HepG2 (cell line): Measurements from ENCODE around the gene OGG1. TPM values are rescaled to one million over a fixed set of nuclear protein-coding genes. Genes with fewer than 3 reads are reported as not detected.

Experiments used
- ARID2 ChIP-seq: sonication (generic); formaldehyde crosslinking; IDR thresholded peaks from 2 replicates; pipeline ENCODE4 v1.8.1; 2022; ENCODE audit warnings: mild to moderate bottlenecking, missing genetic modification reagents, borderline replicate concordance
- DMAP1 ChIP-seq: IDR thresholded peaks from 2 replicates; pipeline ENCODE4 v1.6.1; 2016
- ERF ChIP-seq: IDR thresholded peaks from 2 replicates; pipeline ENCODE4 v1.6.1; 2018; ENCODE audit warnings: missing biosample characterization, missing genetic modification reagents
- GLMP ChIP-seq: sonication (generic); formaldehyde crosslinking; IDR thresholded peaks from 2 replicates; pipeline ENCODE4 v1.9.0; 2021; ENCODE audit warnings: missing genetic modification reagents, mild to moderate bottlenecking, borderline replicate concordance
- KMT2A ChIP-seq: sonication (generic); formaldehyde crosslinking; IDR thresholded peaks from 2 replicates; pipeline ENCODE4 v1.4.0; 2020; ENCODE audit warnings: missing genetic modification reagents
- MXD1 ChIP-seq: sonication (generic); formaldehyde crosslinking; IDR thresholded peaks from 2 replicates; pipeline ENCODE4 v1.4.0; 2020; ENCODE audit warnings: mild to moderate bottlenecking, missing genetic modification reagents
- RXRB ChIP-seq: IDR thresholded peaks from 2 replicates; pipeline ENCODE4 v1.6.1; 2016; ENCODE audit warnings: borderline replicate concordance, missing genetic modification reagents, missing compliant biosample characterization
- ZBTB21 ChIP-seq: sonication (generic); formaldehyde crosslinking; IDR thresholded peaks from 2 replicates; pipeline ENCODE4 v1.4.0; 2020; ENCODE audit warnings: missing genetic modification reagents
- polyA plus RNA-seq, 8 experiments: library from polyadenylated mRNA; depleted of rRNA in 3 of 8; stranded (reverse) in 7 of 8; unstranded in 1 of 8; fragments of >200 nt; fragmentation: Illumina TruSeq in 4 of 8; extraction: Trizol in 4 of 8; gene quantifications; 2 replicates each; pipeline versions ENCODE4 v1.2.1 to v1.2.3, GENCODE V29; 2011 to 2016; ENCODE audit warnings: low read depth in 4 of 8, missing spikeins in 1 of 8, mixed read lengths in 1 of 8; ENCODE audit not compliant: insufficient read depth in 1 of 8
- total RNA-seq, 5 experiments: library from RNA; depleted of rRNA; stranded (reverse); fragments of >200 nt; fragmentation: Illumina TruSeq; extraction: Trizol; gene quantifications; 2 replicates each; pipeline ENCODE4 v1.2.3, GENCODE V29; 2016; ENCODE audit warnings: low read depth in 1 of 5
- TF ChIP-seq, protein P1 (sequence below): sonication (generic); formaldehyde crosslinking; IDR thresholded peaks from 2 replicates; pipeline ENCODE4 v1.4.0; 2020; ENCODE audit warnings: missing genetic modification reagents, borderline replicate concordance
- TF ChIP-seq, protein P2 (sequence below): IDR thresholded peaks from 2 replicates; pipeline ENCODE4 v1.4.0; 2020; ENCODE audit warnings: mild to moderate bottlenecking, missing genetic modification reagents

Gene OGG1
- total and polyA plus RNA-seq, 2 of the 13 experiments (the other 11 are each of a cell fraction or from before 2014, with no cell fraction given): 28.7 to 33.2 TPM

DNA sequence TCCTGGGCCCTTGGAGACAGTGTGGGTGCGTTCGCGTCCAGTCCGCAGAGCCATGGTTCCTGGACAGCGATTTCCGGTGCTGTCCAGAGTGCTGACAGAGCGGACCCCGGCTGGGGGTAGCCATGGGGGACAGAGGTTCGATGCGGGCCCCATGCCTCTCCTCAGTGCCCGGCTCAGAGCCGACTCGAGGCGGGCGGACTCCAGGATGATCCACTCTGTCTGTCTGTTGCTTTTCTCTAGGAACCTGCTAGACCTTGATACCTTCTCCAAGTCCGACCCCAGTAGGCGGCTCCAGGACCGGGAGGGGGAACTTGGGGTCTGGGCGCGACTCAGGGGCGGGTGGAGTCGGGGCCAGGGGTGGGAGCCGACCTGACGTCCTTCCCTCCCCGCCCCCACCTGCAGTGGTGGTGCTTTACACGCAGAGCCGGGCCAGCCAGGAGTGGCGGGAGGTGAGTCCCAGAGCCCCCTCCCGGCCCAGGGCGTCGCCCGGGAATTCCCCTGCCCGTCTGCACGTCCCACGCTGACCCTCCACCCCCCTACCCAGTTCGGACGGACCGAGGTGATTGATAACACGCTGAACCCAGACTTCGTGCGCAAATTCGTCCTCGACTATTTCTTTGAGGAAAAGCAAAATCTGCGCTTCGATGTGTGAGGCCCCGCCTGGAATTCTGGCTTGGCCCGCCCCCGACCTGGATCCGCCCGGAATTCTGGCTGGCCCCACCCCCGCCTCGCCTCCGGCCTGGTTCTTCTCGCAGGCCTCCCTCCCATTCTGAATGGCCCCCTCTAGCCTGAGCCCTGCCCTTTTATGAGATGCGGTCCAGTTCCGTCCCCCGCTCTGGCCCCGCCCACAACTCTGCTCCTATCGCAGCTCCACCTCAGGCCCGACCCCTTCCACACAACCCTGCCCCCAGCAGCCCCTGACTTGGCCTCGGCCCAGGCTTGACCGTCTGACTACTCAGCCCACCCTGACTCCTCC, 45.1 kb upstream of the OGG1 start (continued):
- TF ChIP-seq ERF (CRISPR knock-in tag) (peak; percentile 70), RXRB (peak; percentile 53; the same call in 1 of the 2 replicates), GLMP (CRISPR knock-in tag) (no peak), ZBTB21 (peak; percentile 75; the same call in 1 of the 2 replicates), MXD1 (0 out of 2 replicates have a peak, but pooled peaks have one; percentile 64), KMT2A (CRISPR knock-in tag) (peak; percentile 24; the same call in 1 of the 2 replicates), DMAP1 (no peak), ARID2 (CRISPR knock-in tag) (no peak)
- TF ChIP-seq, protein P1, sequence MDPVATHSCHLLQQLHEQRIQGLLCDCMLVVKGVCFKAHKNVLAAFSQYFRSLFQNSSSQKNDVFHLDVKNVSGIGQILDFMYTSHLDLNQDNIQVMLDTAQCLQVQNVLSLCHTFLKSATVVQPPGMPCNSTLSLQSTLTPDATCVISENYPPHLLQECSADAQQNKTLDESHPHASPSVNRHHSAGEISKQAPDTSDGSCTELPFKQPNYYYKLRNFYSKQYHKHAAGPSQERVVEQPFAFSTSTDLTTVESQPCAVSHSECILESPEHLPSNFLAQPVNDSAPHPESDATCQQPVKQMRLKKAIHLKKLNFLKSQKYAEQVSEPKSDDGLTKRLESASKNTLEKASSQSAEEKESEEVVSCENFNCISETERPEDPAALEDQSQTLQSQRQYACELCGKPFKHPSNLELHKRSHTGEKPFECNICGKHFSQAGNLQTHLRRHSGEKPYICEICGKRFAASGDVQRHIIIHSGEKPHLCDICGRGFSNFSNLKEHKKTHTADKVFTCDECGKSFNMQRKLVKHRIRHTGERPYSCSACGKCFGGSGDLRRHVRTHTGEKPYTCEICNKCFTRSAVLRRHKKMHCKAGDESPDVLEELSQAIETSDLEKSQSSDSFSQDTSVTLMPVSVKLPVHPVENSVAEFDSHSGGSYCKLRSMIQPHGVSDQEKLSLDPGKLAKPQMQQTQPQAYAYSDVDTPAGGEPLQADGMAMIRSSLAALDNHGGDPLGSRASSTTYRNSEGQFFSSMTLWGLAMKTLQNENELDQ (CRISPR knock-in tag): peak; percentile 96
- TF ChIP-seq, protein P2, sequence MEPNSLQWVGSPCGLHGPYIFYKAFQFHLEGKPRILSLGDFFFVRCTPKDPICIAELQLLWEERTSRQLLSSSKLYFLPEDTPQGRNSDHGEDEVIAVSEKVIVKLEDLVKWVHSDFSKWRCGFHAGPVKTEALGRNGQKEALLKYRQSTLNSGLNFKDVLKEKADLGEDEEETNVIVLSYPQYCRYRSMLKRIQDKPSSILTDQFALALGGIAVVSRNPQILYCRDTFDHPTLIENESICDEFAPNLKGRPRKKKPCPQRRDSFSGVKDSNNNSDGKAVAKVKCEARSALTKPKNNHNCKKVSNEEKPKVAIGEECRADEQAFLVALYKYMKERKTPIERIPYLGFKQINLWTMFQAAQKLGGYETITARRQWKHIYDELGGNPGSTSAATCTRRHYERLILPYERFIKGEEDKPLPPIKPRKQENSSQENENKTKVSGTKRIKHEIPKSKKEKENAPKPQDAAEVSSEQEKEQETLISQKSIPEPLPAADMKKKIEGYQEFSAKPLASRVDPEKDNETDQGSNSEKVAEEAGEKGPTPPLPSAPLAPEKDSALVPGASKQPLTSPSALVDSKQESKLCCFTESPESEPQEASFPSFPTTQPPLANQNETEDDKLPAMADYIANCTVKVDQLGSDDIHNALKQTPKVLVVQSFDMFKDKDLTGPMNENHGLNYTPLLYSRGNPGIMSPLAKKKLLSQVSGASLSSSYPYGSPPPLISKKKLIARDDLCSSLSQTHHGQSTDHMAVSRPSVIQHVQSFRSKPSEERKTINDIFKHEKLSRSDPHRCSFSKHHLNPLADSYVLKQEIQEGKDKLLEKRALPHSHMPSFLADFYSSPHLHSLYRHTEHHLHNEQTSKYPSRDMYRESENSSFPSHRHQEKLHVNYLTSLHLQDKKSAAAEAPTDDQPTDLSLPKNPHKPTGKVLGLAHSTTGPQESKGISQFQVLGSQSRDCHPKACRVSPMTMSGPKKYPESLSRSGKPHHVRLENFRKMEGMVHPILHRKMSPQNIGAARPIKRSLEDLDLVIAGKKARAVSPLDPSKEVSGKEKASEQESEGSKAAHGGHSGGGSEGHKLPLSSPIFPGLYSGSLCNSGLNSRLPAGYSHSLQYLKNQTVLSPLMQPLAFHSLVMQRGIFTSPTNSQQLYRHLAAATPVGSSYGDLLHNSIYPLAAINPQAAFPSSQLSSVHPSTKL: peak; percentile 52; the same call in 1 of the 2 replicates
